ENCODE results near the gene PES1. TPM values are rescaled to one million over a fixed set of nuclear protein-coding genes. Genes with fewer than 3 reads are reported as not detected.

The PES1 gene
- total and polyA plus RNA-seq, 12 donors = 16.3 to 51.7 (median 25.6) TPM

DNA sequence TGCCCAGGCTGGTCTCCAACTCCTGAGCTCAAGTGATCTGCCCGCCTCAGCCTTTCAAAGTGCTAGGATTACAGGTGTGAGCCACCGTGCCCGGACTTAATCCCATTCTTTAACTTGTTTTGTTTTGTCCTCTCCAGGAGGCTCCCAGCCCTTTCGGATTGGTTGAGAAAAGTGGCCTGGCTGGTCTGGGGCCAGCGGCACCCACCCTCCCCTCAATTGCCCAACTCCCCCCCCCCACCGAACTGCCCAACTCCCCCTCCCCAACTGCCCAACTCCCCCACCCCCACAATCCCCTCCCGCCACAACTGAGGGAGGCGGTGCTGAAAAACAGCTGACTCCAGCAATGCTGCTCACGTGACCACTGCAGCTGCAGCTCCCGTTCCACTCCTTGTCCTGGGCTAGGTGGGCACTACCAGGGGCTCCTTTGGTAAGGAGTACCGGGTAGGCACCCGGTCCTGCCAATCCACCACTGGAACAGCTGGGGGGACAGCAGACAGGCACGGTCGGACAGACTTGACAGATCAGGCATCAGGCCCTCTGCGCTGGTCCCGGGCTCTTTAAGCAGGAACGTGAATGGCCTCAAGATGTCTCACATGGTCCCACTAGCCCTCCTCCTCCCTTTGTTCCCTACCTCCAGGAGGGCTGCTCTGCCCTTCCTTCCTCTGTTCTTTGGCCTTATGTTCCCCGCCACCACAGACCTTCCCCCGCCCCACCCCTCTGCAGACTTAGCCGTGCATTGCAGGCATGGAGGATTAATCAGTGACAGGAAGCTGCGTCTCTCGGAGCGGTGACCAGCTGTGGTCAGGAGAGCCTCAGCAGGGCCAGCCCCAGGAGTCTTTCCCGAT is 15.0 kb upstream of the PES1 start, which contains the start of gene TCN2:
Gene TCN2, plus strand, starts transcription at position 720 of the 845 bp plus-strand sequence. CDS start 158 bp downstream, outside the sequence.
- Histone ChIP-seq H3K36me3 (peaks cover 0 to 22% (median 0%) of the 10 kb centered on the region in 9 donors), H3K9me3 (no peaks in the 10 kb centered on the region), H3K27ac (peak within 1 kb of the TSS; percentile 65 to 92 (median 84)), H3K4me3 (peak within 1 kb of the TSS; percentile 29 to 88 (median 66)), H3K27me3 (no peaks in the 10 kb centered on the region), H3K4me1 (peaks cover 6 to 58% (median 42%) of the 10 kb centered on the region in 9 donors)
- intact Hi-C loops (cut with DNase I) = loop anchor here in 1 of 10 donors (2.0 kb wide), 1 partner anchor 28 kb away; the partner anchor contains the start of gene SLC35E4
- ATAC-seq = peak; percentile 78 to 91 (median 87)
- TF ChIP-seq, protein P1, sequence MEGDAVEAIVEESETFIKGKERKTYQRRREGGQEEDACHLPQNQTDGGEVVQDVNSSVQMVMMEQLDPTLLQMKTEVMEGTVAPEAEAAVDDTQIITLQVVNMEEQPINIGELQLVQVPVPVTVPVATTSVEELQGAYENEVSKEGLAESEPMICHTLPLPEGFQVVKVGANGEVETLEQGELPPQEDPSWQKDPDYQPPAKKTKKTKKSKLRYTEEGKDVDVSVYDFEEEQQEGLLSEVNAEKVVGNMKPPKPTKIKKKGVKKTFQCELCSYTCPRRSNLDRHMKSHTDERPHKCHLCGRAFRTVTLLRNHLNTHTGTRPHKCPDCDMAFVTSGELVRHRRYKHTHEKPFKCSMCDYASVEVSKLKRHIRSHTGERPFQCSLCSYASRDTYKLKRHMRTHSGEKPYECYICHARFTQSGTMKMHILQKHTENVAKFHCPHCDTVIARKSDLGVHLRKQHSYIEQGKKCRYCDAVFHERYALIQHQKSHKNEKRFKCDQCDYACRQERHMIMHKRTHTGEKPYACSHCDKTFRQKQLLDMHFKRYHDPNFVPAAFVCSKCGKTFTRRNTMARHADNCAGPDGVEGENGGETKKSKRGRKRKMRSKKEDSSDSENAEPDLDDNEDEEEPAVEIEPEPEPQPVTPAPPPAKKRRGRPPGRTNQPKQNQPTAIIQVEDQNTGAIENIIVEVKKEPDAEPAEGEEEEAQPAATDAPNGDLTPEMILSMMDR (IDR thresholded peaks at IDR 0.05) = peak in 2 of 9 donors; percentile 16 to 19
- DNase-seq = peak; percentile 62 to 76
- 1% methylated on average over 22 to 24 of the region's 24 CpGs for WGBS, 2 donors

DNA sequence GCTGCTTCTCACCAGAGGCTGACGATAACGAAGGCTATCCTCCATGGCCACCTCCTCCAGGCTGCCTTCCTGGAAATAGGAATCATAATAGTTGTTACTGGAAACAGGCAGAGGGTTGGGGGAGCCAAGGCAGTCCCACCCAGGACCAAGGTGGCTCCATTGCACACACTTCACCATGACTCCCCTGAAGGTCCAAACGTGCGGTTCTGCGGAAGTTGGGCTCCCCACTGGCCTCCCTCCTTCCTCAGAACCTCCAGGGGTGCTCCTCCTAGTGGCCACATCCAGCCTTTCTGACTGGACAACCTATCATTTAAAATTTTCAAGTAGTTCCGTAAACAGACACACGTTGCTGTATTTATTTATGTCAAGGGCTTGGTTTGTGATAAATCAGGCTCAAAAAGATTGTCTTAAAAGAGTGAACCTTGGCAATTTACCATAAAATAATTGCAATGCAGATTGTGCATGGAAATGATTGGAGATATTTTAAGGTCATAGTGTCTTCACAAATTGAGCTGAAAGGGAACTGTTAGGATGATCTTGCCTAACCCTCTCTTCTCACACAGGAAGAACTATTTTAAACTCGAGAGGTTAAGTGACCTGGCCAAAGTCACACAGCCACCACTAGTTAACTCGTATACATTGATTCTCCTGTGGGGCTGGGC is 13.9 kb upstream of the PES1 start:
- peaks cover 6 to 52% (median 42%) of the 10 kb centered on the region in 9 donors for H3K4me1 ChIP-seq
- DNase-seq (peak; percentile 47), ATAC-seq (no peak)
- TF ChIP-seq, protein P1 (IDR thresholded peaks at IDR 0.05) = peak in 8 of 9 donors; percentile 59 to 75 (median 70)
- peak overlapping the region; percentile 65 to 92 (median 84) for H3K27ac ChIP-seq
- no peaks in the 10 kb centered on the region for H3K27me3 ChIP-seq
- no peaks in the 10 kb centered on the region for H3K9me3 ChIP-seq
- peaks cover 0 to 11% (median 0%) of the 10 kb centered on the region in 9 donors for H3K36me3 ChIP-seq
- H3K4me3 ChIP-seq = peak overlapping the region in 9 of 10 donors; percentile 52 to 88 (median 68)
- intact Hi-C loops (cut with DNase I) = loop anchor here in 1 of 10 donors (2.0 kb wide), 1 partner anchor 29 kb away; the partner anchor contains the start of gene SLC35E4
- 30 to 32% methylated on average over 9 of the region's 9 CpGs for WGBS, 2 donors

DNA sequence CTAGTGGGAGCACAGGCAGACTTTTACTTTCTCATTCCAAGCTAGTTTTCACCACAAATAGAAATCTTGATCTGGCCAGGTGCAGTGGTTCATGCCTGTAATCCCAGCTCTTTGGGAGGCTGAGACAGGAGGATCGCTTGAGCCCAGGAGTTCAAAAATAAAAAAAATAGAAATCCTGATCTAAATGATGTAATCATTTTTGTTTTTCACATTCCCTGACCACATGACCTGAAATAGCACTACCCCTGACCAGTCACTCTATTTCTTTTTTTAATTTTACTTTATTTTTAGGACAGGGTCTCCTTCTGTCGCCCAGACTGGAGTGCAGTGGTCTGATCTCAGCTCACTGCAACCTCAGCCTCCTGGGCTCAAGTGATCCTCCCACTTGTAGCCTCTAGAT is 13.0 kb upstream of the PES1 start:
- DNase-seq (no peak), ATAC-seq (no peak)
- intact Hi-C loops (cut with DNase I) = no loop called here
- H3K36me3 ChIP-seq = peaks cover 0 to 8% (median 0%) of the 10 kb centered on the region in 9 donors
- WGBS, 2 donors = 86 to 88% methylated on average over 2 of the region's 2 CpGs
- no peak overlapping the region for H3K4me3 ChIP-seq
- no peaks in the 10 kb centered on the region for H3K27me3 ChIP-seq
- peaks cover 6 to 47% (median 34%) of the 10 kb centered on the region in 9 donors for H3K4me1 ChIP-seq
- no peaks in the 10 kb centered on the region for H3K9me3 ChIP-seq
- TF ChIP-seq, protein P1 (IDR thresholded peaks at IDR 0.05) = no peak
- H3K27ac ChIP-seq = peak overlapping the region in 1 of 10 donors; percentile 27

DNA sequence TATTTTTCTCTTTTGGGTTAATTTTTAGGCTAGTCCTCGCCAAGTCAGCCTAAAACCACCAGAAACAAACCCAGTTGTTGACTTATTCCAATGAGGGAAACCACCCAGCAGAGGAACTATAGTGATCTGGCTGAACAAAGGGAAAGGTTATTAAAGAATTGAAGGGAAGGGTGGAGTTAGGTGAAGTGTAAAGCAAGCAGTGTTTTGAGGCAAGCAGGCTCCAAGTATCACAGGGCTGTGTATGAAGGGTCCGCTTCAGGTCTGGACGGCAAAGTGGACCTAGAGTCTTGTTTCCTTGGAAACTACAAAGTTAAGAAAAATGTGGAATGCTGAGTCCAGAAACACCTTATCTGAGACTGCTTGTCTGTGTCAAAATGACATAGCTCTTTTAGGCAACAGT is 12.1 kb upstream of the PES1 start:
- TF ChIP-seq, protein P1 (IDR thresholded peaks at IDR 0.05) = no peak
- Histone ChIP-seq H3K27me3 (no peaks in the 10 kb centered on the region), H3K9me3 (no peaks in the 10 kb centered on the region), H3K36me3 (peaks cover 0 to 8% (median 0%) of the 10 kb centered on the region in 9 donors), H3K4me3 (no peak overlapping the region), H3K4me1 (peaks cover 6 to 38% (median 27%) of the 10 kb centered on the region in 9 donors), H3K27ac (no peak overlapping the region)
- intact Hi-C loops (cut with DNase I) = no loop called here
- no peak for ATAC-seq
- 76 to 83% methylated on average over 3 of the region's 3 CpGs for WGBS, 2 donors
- no peak for DNase-seq
